HG03521 (cell line): ENCODE results near the gene OOSP3.

Experiments used
- ATAC-seq: cut with Tn5 transposase; IDR thresholded peaks from one replicate; pipeline ENCODE4 v1.9.1; 2021; ENCODE audit warnings: mild to moderate bottlenecking, moderate library complexity; ENCODE audit not compliant: unreplicated experiment

The OOSP3 gene

DNA sequence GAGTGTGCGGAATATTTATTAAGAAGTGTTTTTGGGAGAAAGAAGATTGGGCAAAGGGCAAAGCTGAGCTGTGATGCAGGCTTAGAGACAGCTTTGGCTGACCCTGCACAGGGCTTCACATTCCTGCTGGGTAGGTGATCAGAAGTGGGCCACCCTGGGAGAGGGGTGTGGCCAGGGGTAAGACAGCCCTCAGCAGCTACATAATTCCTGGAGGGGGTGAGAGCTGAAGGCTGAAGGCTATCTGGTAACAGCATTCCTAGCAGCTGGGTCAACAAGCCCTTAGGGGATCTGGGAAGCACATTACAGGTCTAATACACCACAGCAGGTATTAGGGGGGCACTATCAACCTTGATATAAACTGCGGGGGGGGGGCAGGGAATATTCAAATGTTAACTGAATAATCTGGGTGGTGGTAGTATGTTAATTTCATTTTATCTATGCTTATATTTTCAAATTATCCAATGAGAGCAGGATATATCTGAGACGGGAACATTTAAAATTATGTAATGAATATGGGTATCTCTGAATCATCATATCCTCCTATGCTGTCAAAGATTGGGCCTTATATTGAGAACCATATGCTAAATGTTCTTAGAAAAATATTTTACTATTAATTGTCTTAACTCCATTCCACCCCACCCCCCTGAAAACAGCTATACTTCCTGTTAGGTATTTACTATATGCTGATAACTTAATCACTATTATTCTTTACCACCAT, 65.6 kb downstream of the OOSP3 start:
- ATAC-seq: no peak

DNA sequence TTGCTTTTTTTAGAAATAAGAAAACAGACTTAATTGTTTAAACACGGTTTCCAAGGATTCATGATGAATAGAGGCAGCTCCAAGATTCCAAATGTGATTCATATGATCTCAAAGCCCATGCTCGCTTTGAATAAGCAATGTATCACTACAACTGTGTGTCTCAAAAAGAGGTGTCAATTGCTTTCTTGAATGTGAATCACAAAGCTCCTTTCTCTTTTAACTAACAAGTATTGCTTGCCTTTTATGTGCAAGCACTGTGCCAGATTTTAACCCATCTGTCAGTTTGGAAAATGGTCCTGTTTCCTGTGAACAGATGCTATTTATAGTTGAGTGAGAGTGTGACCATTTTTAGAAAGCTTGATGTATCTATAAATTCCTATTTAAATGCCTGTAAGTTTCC, 66.1 kb downstream of the OOSP3 start:
- ATAC-seq: no peak
